ENCODE results near the gene CYTH1.

Gene CYTH1

GRCh38 chr17:78815696-78816095, 33.6 kb upstream of the CYTH1 start:
- no peaks in the 10 kb centered on the region for H3K27me3 ChIP-seq (replicated peaks)
- no peak for DNase-seq
- H3K36me3 ChIP-seq (replicated peaks): peaks cover 79% of the 10 kb centered on the region
- in situ Hi-C loops (cut with HindIII; ENCODE audit: low pct_ligation_motif_present, low sequenced_read_pairs): no loop called here
- TF ChIP-seq, protein P1, sequence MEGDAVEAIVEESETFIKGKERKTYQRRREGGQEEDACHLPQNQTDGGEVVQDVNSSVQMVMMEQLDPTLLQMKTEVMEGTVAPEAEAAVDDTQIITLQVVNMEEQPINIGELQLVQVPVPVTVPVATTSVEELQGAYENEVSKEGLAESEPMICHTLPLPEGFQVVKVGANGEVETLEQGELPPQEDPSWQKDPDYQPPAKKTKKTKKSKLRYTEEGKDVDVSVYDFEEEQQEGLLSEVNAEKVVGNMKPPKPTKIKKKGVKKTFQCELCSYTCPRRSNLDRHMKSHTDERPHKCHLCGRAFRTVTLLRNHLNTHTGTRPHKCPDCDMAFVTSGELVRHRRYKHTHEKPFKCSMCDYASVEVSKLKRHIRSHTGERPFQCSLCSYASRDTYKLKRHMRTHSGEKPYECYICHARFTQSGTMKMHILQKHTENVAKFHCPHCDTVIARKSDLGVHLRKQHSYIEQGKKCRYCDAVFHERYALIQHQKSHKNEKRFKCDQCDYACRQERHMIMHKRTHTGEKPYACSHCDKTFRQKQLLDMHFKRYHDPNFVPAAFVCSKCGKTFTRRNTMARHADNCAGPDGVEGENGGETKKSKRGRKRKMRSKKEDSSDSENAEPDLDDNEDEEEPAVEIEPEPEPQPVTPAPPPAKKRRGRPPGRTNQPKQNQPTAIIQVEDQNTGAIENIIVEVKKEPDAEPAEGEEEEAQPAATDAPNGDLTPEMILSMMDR (IDR thresholded peaks at IDR 0.05; ENCODE audit: low read depth, low read length, missing control alignments): no peak
- H3K4me3 ChIP-seq (ENCODE audit: low read depth, low read length): no peak overlapping the region
- H3K27ac ChIP-seq: no peak overlapping the region

DNA sequence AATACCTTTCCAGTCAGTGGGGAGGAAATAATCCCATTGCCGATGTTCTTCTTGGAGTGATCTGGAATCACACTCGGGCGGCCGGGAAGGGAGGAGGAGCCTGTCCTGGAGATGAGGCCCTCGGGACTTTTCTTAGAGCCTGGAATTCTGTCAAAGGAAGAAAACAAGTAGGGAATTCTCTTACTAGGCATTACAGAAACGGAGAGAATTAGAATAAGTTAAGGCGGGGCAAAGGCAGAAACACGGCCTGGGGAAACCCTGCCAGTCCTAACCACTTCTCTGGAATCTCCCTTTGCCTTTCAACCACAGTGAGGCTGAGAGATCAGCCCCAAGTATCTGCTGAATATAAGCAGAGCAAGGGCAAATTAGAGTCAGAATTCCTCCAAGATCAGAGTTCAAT, 30.8 kb upstream of the CYTH1 start:
- DNase-seq: no peak
- in situ Hi-C loops (cut with HindIII; ENCODE audit: low pct_ligation_motif_present, low sequenced_read_pairs): no loop called here
- no peak overlapping the region for H3K4me3 ChIP-seq (ENCODE audit: low read depth, low read length)
- peaks cover 63% of the 10 kb centered on the region for H3K36me3 ChIP-seq (replicated peaks)
- H3K27me3 ChIP-seq (replicated peaks): no peaks in the 10 kb centered on the region
- no peak overlapping the region for H3K27ac ChIP-seq
- TF ChIP-seq, protein P1 (IDR thresholded peaks at IDR 0.05; ENCODE audit: low read depth, low read length, missing control alignments): no peak

- Histone ChIP-seq H3K36me3 (replicated peaks) (peaks cover 68% of the 10 kb centered on the region), H3K27ac (no peak overlapping the region), H3K4me3 (ENCODE audit: low read depth, low read length) (no peak overlapping the region), H3K27me3 (replicated peaks) (no peaks in the 10 kb centered on the region)
- DNase-seq: no peak
- TF ChIP-seq, protein P1 (IDR thresholded peaks at IDR 0.05; ENCODE audit: low read depth, low read length, missing control alignments): no peak
- in situ Hi-C loops (cut with HindIII; ENCODE audit: low pct_ligation_motif_present, low sequenced_read_pairs): no loop called here
Measured at GRCh38 chr17:78808163-78808562, 26.1 kb upstream of the CYTH1 start.

GRCh38 chr17:78806451-78806850, 24.4 kb upstream of the CYTH1 start:
- in situ Hi-C loops (cut with HindIII; ENCODE audit: low pct_ligation_motif_present, low sequenced_read_pairs): no loop called here
- peaks cover 60% of the 10 kb centered on the region for H3K36me3 ChIP-seq (replicated peaks)

DNA sequence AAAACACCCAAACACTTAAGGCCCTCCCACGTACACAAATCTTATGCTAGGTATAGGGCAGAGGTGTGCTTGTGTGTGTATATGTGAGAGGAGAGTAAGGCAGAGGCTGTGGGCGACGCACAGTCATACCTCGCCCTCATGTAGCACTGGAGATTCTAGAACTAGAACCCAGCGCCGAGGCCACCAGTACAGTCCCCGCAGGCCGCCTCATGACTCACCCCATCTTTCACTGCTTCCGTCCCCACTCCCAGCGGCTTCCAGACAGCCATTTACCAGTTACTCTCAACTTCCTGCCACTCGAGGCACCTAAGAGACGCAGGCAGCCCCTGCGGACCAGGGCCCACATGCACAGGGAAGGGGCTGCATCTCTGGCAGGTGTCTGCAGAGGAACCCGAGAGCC, 23.2 kb upstream of the CYTH1 start:
- Histone ChIP-seq H3K27me3 (replicated peaks) (no peaks in the 10 kb centered on the region), H3K27ac (no peak overlapping the region), H3K4me3 (ENCODE audit: low read depth, low read length) (no peak overlapping the region), H3K36me3 (replicated peaks) (peaks cover 51% of the 10 kb centered on the region)
- in situ Hi-C loops (cut with HindIII; ENCODE audit: low pct_ligation_motif_present, low sequenced_read_pairs): no loop called here
- DNase-seq: no peak
- TF ChIP-seq, protein P1 (IDR thresholded peaks at IDR 0.05; ENCODE audit: low read depth, low read length, missing control alignments): no peak

More at GRCh38 chr17:78806451-78806850, 24.4 kb upstream of the CYTH1 start:
- TF ChIP-seq, protein P1 (IDR thresholded peaks at IDR 0.05; ENCODE audit: low read depth, low read length, missing control alignments): peak; percentile 13
- no peak for DNase-seq
- no peaks in the 10 kb centered on the region for H3K27me3 ChIP-seq (replicated peaks)
- no peak overlapping the region for H3K27ac ChIP-seq
- no peak overlapping the region for H3K4me3 ChIP-seq (ENCODE audit: low read depth, low read length)

DNA sequence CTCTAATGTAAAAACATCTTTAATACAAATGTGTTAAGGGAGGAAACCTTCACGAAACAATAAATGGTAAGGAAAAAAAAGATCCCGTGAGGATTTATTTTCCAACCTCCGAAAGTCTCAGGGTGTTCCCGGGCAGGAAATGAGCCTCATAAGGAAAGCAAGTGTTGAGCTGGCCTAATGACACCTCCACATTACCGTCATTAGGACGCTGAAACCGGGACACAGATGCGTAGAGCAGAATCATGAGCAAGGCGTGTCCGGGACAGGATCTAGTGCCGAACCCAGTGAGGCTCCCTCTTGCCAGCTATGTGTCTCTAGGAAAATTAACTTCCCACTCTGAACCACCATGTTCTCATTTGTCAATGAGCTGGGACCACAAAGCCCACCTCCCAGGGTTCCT, 22.7 kb upstream of the CYTH1 start:
- in situ Hi-C loops (cut with HindIII; ENCODE audit: low pct_ligation_motif_present, low sequenced_read_pairs): no loop called here
- no peak for DNase-seq
- H3K36me3 ChIP-seq (replicated peaks): peaks cover 49% of the 10 kb centered on the region
- TF ChIP-seq, protein P1 (IDR thresholded peaks at IDR 0.05; ENCODE audit: low read depth, low read length, missing control alignments): no peak
- no peaks in the 10 kb centered on the region for H3K27me3 ChIP-seq (replicated peaks)
- H3K27ac ChIP-seq: no peak overlapping the region
- H3K4me3 ChIP-seq (ENCODE audit: low read depth, low read length): no peak overlapping the region

Data from brain microvascular endothelial cell (primary cell).